ENCODE results near the gene IFI30. TPM values are rescaled to one million over a fixed set of nuclear protein-coding genes. Genes with fewer than 3 reads are reported as not detected.
A peak's percentile ranks its signal among the peaks of the same experiment; 100 is the strongest.

The IFI30 gene
- total and polyA plus RNA-seq, 2 donors (not counting 3 experiments of a cell fraction or from before 2014, with no cell fraction given): 1.1 to 1.6 TPM

- Histone ChIP-seq H3K9me3 (replicated peaks; ENCODE audit: control insufficient read depth, insufficient read depth, low read length) (no peaks in the 10 kb centered on the region), H2AFZ (ENCODE audit: low read depth, low read length) (peak overlapping the region; percentile 49), H3K4me3 (replicated peaks in 1 of 3; ENCODE audit: insufficient read depth in 1 of 3, low read depth in 1 of 3, low read length in 3 of 3) (peak overlapping the region in 1 of 3 experiments; percentile 21), H4K20me1 (replicated peaks; ENCODE audit: control insufficient read depth, extremely low read depth, insufficient read depth, low read length) (no peaks in the 10 kb centered on the region), H3K27ac (ENCODE audit: insufficient read depth, low read depth, low read length) (no peak overlapping the region), H3K9me1 (replicated peaks; ENCODE audit: control insufficient read depth, extremely low read depth, insufficient read depth, low read length) (no peaks in the 10 kb centered on the region), H3K27me3 (ENCODE audit: control insufficient read depth in 2 of 2, insufficient read depth in 2 of 2, low read length in 2 of 2) (no peaks in the 10 kb centered on the region), H3K36me3 (ENCODE audit: control insufficient read depth in 2 of 2, extremely low read depth in 1 of 2, insufficient read depth in 2 of 2, low read length in 2 of 2) (peaks cover 0 to 28% of the 10 kb centered on the region in 2 experiments), H3K79me2 (ENCODE audit: control insufficient read depth, insufficient read depth, low read length) (no peaks in the 10 kb centered on the region), H3K4me1 (ENCODE audit: control insufficient read depth, extremely low read depth, insufficient read depth, low read length) (peaks cover 14% of the 10 kb centered on the region), H3K9ac (replicated peaks; ENCODE audit: extremely low read depth, insufficient read depth, low read length) (no peak overlapping the region), H3K4me2 (ENCODE audit: insufficient read depth, low read length) (peak overlapping the region; percentile 51)
- peak; percentile 45 for DNase-seq (ENCODE audit: low read depth, low spot score)
- intact Hi-C loops (cut with micrococcal nuclease) (no loop called here), dilution Hi-C loops (cut with MboI; ENCODE audit: extremely low pct_ligation_motif_present, low sequenced_read_pairs) (no loop called here)
- TF ChIP-seq CTCF (IDR thresholded peaks at IDR 0.05; ENCODE audit: extremely low read depth in 1 of 2, insufficient read depth in 1 of 2, low read depth in 1 of 2, low read length in 2 of 2) (peak; percentile 35 to 36), MYC (IDR thresholded peaks at IDR 0.05; ENCODE audit: low read depth, low read length) (no peak), MAX (IDR thresholded peaks at IDR 0.05; ENCODE audit: insufficient read depth, insufficient read length) (no peak), POLR2A (IDR thresholded peaks at IDR 0.05; ENCODE audit: low read depth, low read length) (peak; percentile 21), POLR2AphosphoS5 (IDR thresholded peaks at IDR 0.05; ENCODE audit: insufficient read depth, low read depth, low read length) (no peak), JUN (IDR thresholded peaks at IDR 0.05; ENCODE audit: borderline replicate concordance, insufficient read depth, insufficient read length, low read depth) (no peak), GATA2 (IDR thresholded peaks at IDR 0.05; ENCODE audit: insufficient read depth, insufficient read length, low read depth, low read length) (no peak), EZH2 (IDR thresholded peaks at IDR 0.05; ENCODE audit: borderline replicate concordance, low read depth, low read length, severe bottlenecking) (no peak), FOS (IDR thresholded peaks at IDR 0.05; ENCODE audit: borderline replicate concordance, insufficient read depth, low read length) (no peak)
- peak; percentile 42 for FAIRE-seq
- no TSS peak for BruUV-seq (replicated peaks)
- CTCF ChIA-PET: interaction anchor here (0.8 to 2.5 kb wide), 8 partner anchors 10 to 228 kb away, joined by 3 to 25 read pairs (median 4); no protein-coding TSS in a partner anchor
- POLR2A ChIA-PET: no interaction called here
These were observed 12.5 kb upstream of the IFI30 start for GRCh38 chr19:18160971-18161635.

Data from endothelial cell of umbilical vein (primary cell).